Thoracic aorta (tissue), 2 donors: ENCODE measurements around the gene MYO3B. TPM values are rescaled to one million over a fixed set of nuclear protein-coding genes. Genes with fewer than 3 reads are reported as not detected.
"Not testable (repeated sequence)": the region's sequence is repeated elsewhere in the genome, so short reads cannot be mapped to it uniquely, and the experiment has no call there.

Source experiments
- ATAC-seq: fragments of 150-250 bp; one replicate; pipeline ENCODE4 v1.8.0; 2017; ENCODE audit warnings: low read depth; ENCODE audit not compliant: insufficient number of reproducible peaks, low FRiP score
- DNase-seq: peaks from one replicate; pipeline ENCODE4 v3.0.0-alpha.2; 2020; ENCODE audit warnings: low spot score
- H3K27ac ChIP-seq, 2 donors: fragments of 200-600 bp; sonication (generic); 1 replicate in 1 of 2; 2 replicates in 1 of 2; pipeline ENCODE4 v1.5.1; 2016; ENCODE audit warnings: mild to moderate bottlenecking in 2 of 2, moderate library complexity in 2 of 2
- H3K27me3 ChIP-seq: fragments of 200-600 bp; sonication (generic); replicated peaks from 2 replicates; pipeline ENCODE4 v1.6.0; 2016; ENCODE audit warnings: mild to moderate bottlenecking; ENCODE audit not compliant: insufficient read depth
- H3K36me3 ChIP-seq: fragments of 200-600 bp; sonication (generic); one replicate; pipeline ENCODE4 v1.5.1; 2016
- H3K4me1 ChIP-seq, 2 donors: fragments of 200-600 bp; sonication (generic); 1 replicate in 1 of 2; 2 replicates in 1 of 2; pipeline versions ENCODE4 v1.5.1 to v1.6.0; 2016; ENCODE audit warnings: low read depth in 2 of 2, mild to moderate bottlenecking in 1 of 2; ENCODE audit not compliant: control insufficient read depth in 1 of 2
- H3K4me3 ChIP-seq: fragments of 200-600 bp; sonication (generic); 2 replicates; pipeline ENCODE4 v1.5.1; 2016; ENCODE audit warnings: mild to moderate bottlenecking
- H3K9me3 ChIP-seq: fragments of 200-600 bp; sonication (generic); 2 replicates; pipeline ENCODE4 v1.5.1; 2016
- total RNA-seq, 2 donors: library from RNA; depleted of rRNA; stranded (reverse); fragments of >200 nt; gene quantifications; one replicate each; pipeline versions ENCODE4 v1.1.0 to v1.2.3, GENCODE V29; 2016
- TF ChIP-seq, protein P1 (sequence below): fragments of 200-600 bp; sonication (generic); IDR thresholded peaks from one replicate; pipeline ENCODE4 v1.5.1; 2019; ENCODE audit warnings: antibody characterized with exemption

MYO3B gene
- total RNA-seq, 2 donors from 2014 or later = not detected

DNA sequence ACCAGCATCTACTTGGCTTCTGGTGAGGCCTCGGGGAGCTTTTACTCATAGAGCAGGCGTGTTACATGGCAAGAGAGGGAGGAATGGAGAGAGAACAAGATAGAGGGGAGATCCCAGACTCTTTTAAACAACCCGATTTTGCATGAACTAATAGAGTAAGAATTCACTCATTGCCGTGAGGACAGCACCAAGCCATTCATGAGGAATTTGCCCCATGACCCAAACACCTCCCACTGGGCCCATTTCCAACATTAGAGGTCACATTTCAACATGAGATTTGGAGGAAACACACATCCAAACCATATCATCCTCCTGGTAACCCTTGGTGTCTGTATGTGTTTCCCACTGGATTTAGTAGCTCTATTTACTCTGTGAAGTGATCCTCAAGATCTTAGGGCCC, 287.3 kb downstream of the MYO3B start:
- H3K27me3 ChIP-seq = no peaks in the 10 kb centered on the region
- no peak overlapping the region for H3K4me3 ChIP-seq
- H3K36me3 ChIP-seq = no peaks in the 10 kb centered on the region
- TF ChIP-seq, protein P1, sequence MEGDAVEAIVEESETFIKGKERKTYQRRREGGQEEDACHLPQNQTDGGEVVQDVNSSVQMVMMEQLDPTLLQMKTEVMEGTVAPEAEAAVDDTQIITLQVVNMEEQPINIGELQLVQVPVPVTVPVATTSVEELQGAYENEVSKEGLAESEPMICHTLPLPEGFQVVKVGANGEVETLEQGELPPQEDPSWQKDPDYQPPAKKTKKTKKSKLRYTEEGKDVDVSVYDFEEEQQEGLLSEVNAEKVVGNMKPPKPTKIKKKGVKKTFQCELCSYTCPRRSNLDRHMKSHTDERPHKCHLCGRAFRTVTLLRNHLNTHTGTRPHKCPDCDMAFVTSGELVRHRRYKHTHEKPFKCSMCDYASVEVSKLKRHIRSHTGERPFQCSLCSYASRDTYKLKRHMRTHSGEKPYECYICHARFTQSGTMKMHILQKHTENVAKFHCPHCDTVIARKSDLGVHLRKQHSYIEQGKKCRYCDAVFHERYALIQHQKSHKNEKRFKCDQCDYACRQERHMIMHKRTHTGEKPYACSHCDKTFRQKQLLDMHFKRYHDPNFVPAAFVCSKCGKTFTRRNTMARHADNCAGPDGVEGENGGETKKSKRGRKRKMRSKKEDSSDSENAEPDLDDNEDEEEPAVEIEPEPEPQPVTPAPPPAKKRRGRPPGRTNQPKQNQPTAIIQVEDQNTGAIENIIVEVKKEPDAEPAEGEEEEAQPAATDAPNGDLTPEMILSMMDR = no peak
- DNase-seq (no peak), ATAC-seq (no peak)
- H3K27ac ChIP-seq = no peak overlapping the region
- no peaks in the 10 kb centered on the region for H3K9me3 ChIP-seq
- H3K4me1 ChIP-seq = peaks cover 5 to 10% of the 10 kb centered on the region in 2 donors

GRCh38 chr2:170466632-170467031, 288.7 kb downstream of the MYO3B start:
- TF ChIP-seq, protein P1 = no peak
- no peaks in the 10 kb centered on the region for H3K9me3 ChIP-seq
- no peak overlapping the region for H3K4me3 ChIP-seq
- DNase-seq (no peak), ATAC-seq (no peak)
- H3K27me3 ChIP-seq = no peaks in the 10 kb centered on the region
- no peaks in the 10 kb centered on the region for H3K36me3 ChIP-seq
- no peak overlapping the region for H3K27ac ChIP-seq
- peaks cover 5 to 10% of the 10 kb centered on the region in 2 donors for H3K4me1 ChIP-seq

DNA sequence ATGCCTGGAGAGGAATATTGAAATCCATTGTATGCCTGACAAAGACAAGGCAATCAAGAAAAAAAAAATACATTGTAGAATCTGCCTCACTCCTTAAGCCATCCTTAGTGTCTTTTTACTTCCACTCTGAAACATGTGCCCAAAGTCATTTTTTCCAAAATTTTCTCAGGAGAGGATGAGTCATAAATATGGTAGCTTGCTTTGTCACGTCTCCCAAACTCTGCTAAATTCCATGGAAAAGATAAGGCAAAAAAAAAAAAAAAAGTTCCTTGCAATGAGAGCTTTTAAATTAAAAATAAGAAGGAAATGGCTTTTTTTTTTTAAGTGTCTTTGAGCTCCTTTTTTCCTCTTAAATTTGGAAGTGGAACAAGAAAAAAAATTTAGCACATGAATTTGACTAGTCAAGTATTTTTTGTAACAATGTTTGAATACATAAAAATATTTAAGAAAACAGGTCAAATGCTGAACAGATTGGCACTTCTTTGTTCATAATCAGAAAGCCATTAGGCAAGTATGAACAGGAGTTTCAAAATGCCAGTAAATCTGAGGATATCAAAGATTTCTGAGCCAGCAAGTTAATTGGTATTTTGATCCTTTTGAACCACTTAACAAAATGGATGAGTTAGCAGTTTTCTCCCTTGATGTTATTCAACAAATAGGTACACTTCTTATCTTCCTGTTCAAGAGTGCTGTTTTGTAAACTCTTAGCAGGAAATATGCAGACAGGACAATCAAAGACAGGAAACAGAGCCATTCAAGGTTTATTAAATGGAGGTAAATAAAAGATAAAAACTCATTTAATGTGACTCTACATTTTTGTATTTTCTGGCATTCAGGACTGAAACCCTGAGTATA, 289.8 kb downstream of the MYO3B start:
- DNase-seq (no peak), ATAC-seq (peak; percentile 73)
- H3K9me3 ChIP-seq = no peaks in the 10 kb centered on the region
- H3K4me3 ChIP-seq = no peak overlapping the region
- peaks cover 5 to 10% of the 10 kb centered on the region in 2 donors for H3K4me1 ChIP-seq
- no peaks in the 10 kb centered on the region for H3K27me3 ChIP-seq
- no peak overlapping the region for H3K27ac ChIP-seq
- H3K36me3 ChIP-seq = no peaks in the 10 kb centered on the region
- TF ChIP-seq, protein P1 = no peak

- H3K4me1 ChIP-seq = peaks cover 5 to 10% of the 10 kb centered on the region in 2 donors
- H3K36me3 ChIP-seq = no peaks in the 10 kb centered on the region
- TF ChIP-seq, protein P1 = no peak
- no peak for DNase-seq
- H3K4me3 ChIP-seq = no peak overlapping the region
- no peaks in the 10 kb centered on the region for H3K27me3 ChIP-seq
- no peak for ATAC-seq
- H3K27ac ChIP-seq = no peak overlapping the region
- H3K9me3 ChIP-seq = no peaks in the 10 kb centered on the region
Measured at GRCh38 chr2:170468557-170468956, 290.6 kb downstream of the MYO3B start.

GRCh38 chr2:170472498-170472897, 294.6 kb downstream of the MYO3B start:
- H3K36me3 ChIP-seq, H3K27me3 ChIP-seq, H3K9me3 ChIP-seq, H3K4me3 ChIP-seq, ATAC-seq, H3K4me1 ChIP-seq, H3K27ac ChIP-seq, DNase-seq: not testable (repeated sequence)
